GM20000 (cell line): Measurements from ENCODE around the gene FERD3L.
"Not testable (repeated sequence)": the region's sequence is repeated elsewhere in the genome, so short reads cannot be mapped to it uniquely, and the experiment has no call there.

ENCODE experiments used
- DNase-seq: peaks from one replicate; pipeline ENCODE4 v3.0.0; 2012; ENCODE audit warnings: low spot score
- TF ChIP-seq, protein P1 (sequence below): IDR thresholded peaks from 2 replicates; pipeline ENCODE4 v1.5.1; 2012; ENCODE audit warnings: mild to moderate bottlenecking, control low read depth; ENCODE audit errors: extremely low read depth, missing control alignments

Gene FERD3L

GRCh38 chr7:19144661-19145433 lies at the start of gene FERD3L:
Gene FERD3L, minus strand, starts transcription at chr7:19145421. Its CDS starts 59 bp downstream, at chr7:19145362.
- DNase-seq: no peak
- TF ChIP-seq, protein P1, sequence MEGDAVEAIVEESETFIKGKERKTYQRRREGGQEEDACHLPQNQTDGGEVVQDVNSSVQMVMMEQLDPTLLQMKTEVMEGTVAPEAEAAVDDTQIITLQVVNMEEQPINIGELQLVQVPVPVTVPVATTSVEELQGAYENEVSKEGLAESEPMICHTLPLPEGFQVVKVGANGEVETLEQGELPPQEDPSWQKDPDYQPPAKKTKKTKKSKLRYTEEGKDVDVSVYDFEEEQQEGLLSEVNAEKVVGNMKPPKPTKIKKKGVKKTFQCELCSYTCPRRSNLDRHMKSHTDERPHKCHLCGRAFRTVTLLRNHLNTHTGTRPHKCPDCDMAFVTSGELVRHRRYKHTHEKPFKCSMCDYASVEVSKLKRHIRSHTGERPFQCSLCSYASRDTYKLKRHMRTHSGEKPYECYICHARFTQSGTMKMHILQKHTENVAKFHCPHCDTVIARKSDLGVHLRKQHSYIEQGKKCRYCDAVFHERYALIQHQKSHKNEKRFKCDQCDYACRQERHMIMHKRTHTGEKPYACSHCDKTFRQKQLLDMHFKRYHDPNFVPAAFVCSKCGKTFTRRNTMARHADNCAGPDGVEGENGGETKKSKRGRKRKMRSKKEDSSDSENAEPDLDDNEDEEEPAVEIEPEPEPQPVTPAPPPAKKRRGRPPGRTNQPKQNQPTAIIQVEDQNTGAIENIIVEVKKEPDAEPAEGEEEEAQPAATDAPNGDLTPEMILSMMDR: no peak

DNA sequence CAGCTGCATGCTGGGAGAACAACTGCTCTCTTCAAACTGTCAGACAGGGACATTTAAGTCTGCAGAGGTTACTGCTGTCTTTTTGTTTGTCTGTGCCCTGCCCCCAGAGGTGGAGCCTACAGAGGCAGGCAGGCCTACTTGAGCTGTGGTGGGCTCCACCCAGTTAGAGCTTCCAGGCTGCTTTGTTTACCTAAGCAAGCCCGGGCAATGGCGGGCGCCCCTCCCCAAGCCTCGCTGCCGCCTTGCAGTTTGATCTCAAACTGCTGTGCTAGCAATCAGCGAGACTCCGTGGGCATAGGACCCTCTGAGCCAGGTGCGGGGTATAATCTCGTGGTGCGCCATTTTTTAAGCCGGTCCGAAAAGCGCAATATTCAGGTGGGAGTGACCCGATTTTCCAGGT lies 49.2 kb upstream of the FERD3L start:
- DNase-seq: not testable (repeated sequence)

GRCh38 chr7:19181634-19182033 lies 36.4 kb upstream of the FERD3L start:
- TF ChIP-seq, protein P1: no peak
- DNase-seq: no peak

DNA sequence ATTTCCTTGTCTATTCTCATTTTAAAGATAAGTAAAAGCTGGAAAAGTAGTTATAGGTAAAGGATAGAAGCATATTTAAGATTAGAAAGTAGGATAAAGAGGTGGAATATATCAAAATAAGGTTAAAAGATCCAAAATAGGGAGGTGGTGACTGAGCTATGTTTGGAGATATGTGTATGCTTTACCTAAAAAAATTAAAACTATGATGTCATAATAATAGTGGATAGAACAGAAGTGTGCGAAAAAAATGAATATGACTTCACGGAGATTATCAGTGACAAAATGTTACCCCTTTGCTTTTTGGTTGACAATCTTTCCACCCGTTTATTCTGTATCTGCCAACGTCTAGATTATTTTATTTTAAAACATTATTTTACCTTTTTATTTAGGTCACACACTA lies 33.4 kb upstream of the FERD3L start:
- DNase-seq: no peak
- TF ChIP-seq, protein P1: no peak

- TF ChIP-seq, protein P1: no peak
- no peak for DNase-seq
Measured at GRCh38 chr7:19177269-19177668, 32.0 kb upstream of the FERD3L start.

- TF ChIP-seq, protein P1: no peak
- DNase-seq: no peak
Measured at GRCh38 chr7:19175241-19175640, 30.0 kb upstream of the FERD3L start.

- TF ChIP-seq, protein P1: no peak
- DNase-seq: no peak
Measured at GRCh38 chr7:19161671-19162070, 16.4 kb upstream of the FERD3L start.

DNA sequence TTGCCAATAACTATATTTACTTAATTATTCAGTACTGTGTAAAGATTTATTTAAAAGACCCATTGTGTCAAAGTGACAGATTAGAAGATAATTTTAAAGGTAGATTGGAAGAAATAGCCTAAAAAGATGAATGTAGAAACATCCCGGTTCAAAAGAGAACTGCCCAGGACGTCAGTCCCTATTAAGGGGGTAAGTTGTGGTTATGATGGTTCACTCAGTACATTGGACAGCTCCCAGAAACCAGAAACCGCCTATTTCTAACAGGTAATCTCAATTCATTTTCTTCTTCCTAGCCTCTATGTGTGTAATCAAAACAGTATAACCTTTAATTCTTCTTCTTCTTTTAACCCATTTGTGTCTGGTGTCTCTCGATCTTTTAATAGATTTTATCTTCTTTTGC lies 1.5 kb upstream of the FERD3L start:
- TF ChIP-seq, protein P1: no peak
- DNase-seq: no peak
